Loucy (cell line): ENCODE data around the gene PHC1.
"Not testable (repeated sequence)": the region's sequence is repeated elsewhere in the genome, so short reads cannot be mapped to it uniquely, and the experiment has no call there.

Experiments
- H2AFZ ChIP-seq: fragments of 200-600 bp; sonication (generic); 2 replicates; pipeline ENCODE4 v1.6.0; 2016; ENCODE audit warnings: antibody characterized with exemption, mild to moderate bottlenecking, low read length, moderate library complexity
- H3F3A ChIP-seq: fragments of 200-600 bp; 2 replicates; pipeline ENCODE4 v1.6.0; 2016; ENCODE audit warnings: antibody characterized with exemption, low read depth, mild to moderate bottlenecking
- H3K27me3 ChIP-seq: fragments of 200-600 bp; sonication (generic); 2 replicates; pipeline ENCODE4 v1.6.1; 2014; ENCODE audit warnings: low read length, mild to moderate bottlenecking; ENCODE audit not compliant: insufficient read depth, poor library complexity, severe bottlenecking
- H3K36me3 ChIP-seq: fragments of 200-600 bp; sonication (generic); 2 replicates; pipeline ENCODE4 v1.6.1; 2016; ENCODE audit warnings: low read length; ENCODE audit not compliant: insufficient read depth
- H3K4me1 ChIP-seq: fragments of 200-600 bp; sonication (generic); 2 replicates; pipeline ENCODE4 v1.5.1; 2014; ENCODE audit warnings: low read length, mild to moderate bottlenecking; ENCODE audit not compliant: insufficient read depth, poor library complexity, severe bottlenecking
- H3K4me2 ChIP-seq: fragments of 200-600 bp; sonication (generic); 2 replicates; pipeline ENCODE4 v1.6.0; 2014; ENCODE audit warnings: antibody characterized with exemption, low read length, low read depth, mild to moderate bottlenecking; ENCODE audit not compliant: poor library complexity, severe bottlenecking
- H3K4me3 ChIP-seq: fragments of 200-600 bp; sonication (generic); 2 replicates; pipeline ENCODE4 v1.5.1; 2014; ENCODE audit warnings: low read length, mild to moderate bottlenecking, mixed read lengths; ENCODE audit not compliant: poor library complexity, severe bottlenecking
- H3K79me2 ChIP-seq: fragments of 200-600 bp; sonication (generic); 2 replicates; pipeline ENCODE4 v1.6.1; 2014; ENCODE audit warnings: low read length; ENCODE audit not compliant: insufficient read depth
- H3K9ac ChIP-seq: fragments of 200-600 bp; sonication (generic); 2 replicates; pipeline ENCODE4 v1.6.0; 2014; ENCODE audit warnings: mild to moderate bottlenecking, low read depth, low read length, moderate library complexity; ENCODE audit not compliant: poor library complexity, severe bottlenecking
- H3K9me2 ChIP-seq: fragments of 200-600 bp; sonication (generic); replicated peaks from 2 replicates; pipeline ENCODE4 v1.6.1; 2016; ENCODE audit warnings: low read depth, low read length, mixed read lengths
- H3K9me3 ChIP-seq: fragments of 200-600 bp; sonication (generic); 2 replicates; pipeline ENCODE4 v1.6.1; 2014; ENCODE audit warnings: mild to moderate bottlenecking, antibody characterized with exemption, low read length, low read depth; ENCODE audit not compliant: insufficient read depth
- H4K20me1 ChIP-seq: fragments of 200-600 bp; sonication (generic); 2 replicates; pipeline ENCODE4 v1.6.0; 2014; ENCODE audit warnings: antibody characterized with exemption, low read length, mild to moderate bottlenecking; ENCODE audit not compliant: insufficient read depth, poor library complexity, severe bottlenecking
- CTCF ChIP-seq: fragments of 200-600 bp; sonication (generic); conservative IDR thresholded peaks from 2 replicates; pipeline ENCODE4 v1.5.1; 2014; ENCODE audit warnings: mild to moderate bottlenecking, antibody characterized with exemption, low read length
- EZH2phosphoT487 ChIP-seq: fragments of 200-600 bp; IDR thresholded peaks from 2 replicates; pipeline ENCODE4 v1.6.1; 2018; ENCODE audit warnings: antibody characterized with exemption, mild to moderate bottlenecking, moderate library complexity, borderline replicate concordance

Gene PHC1

GRCh38 chr12:8894986-8895385 lies 19.3 kb upstream of the PHC1 start:
- Histone ChIP-seq H3K9me3 (no peaks in the 10 kb centered on the region), H3K79me2 (no peaks in the 10 kb centered on the region)

GRCh38 chr12:8897081-8897480 lies 17.2 kb upstream of the PHC1 start:
- no peak overlapping the region for H3K4me2 ChIP-seq
- H3F3A ChIP-seq: no peaks in the 10 kb centered on the region
- H4K20me1 ChIP-seq: no peaks in the 10 kb centered on the region
- H3K79me2 ChIP-seq: no peaks in the 10 kb centered on the region
- H3K27me3 ChIP-seq: no peaks in the 10 kb centered on the region
- H3K9me2 ChIP-seq: no peaks in the 10 kb centered on the region
- TF ChIP-seq CTCF (no peak), EZH2phosphoT487 (no peak)
- peaks cover 9% of the 10 kb centered on the region for H3K4me1 ChIP-seq
- no peak overlapping the region for H3K9ac ChIP-seq
- no peaks in the 10 kb centered on the region for H3K36me3 ChIP-seq
- no peak overlapping the region for H3K4me3 ChIP-seq
- no peak overlapping the region for H2AFZ ChIP-seq
- no peaks in the 10 kb centered on the region for H3K9me3 ChIP-seq

More at GRCh38 chr12:8894986-8895385, 19.3 kb upstream of the PHC1 start:
- Histone ChIP-seq H3K27me3 (no peaks in the 10 kb centered on the region), H3K9me2 (no peaks in the 10 kb centered on the region), H3K36me3 (no peaks in the 10 kb centered on the region), H3K4me1 (peaks cover 9% of the 10 kb centered on the region), H2AFZ (0 out of 2 replicates have a peak overlapping the region, but pooled peaks have one; percentile 49), H4K20me1 (no peaks in the 10 kb centered on the region), H3K4me2 (no peak overlapping the region), H3K4me3 (no peak overlapping the region), H3K9ac (no peak overlapping the region), H3F3A (no peaks in the 10 kb centered on the region)
- no peak for TF ChIP-seq CTCF
- no peak for TF ChIP-seq EZH2phosphoT487

GRCh38 chr12:8899830-8900229 lies 14.5 kb upstream of the PHC1 start:
- H3K9me2 ChIP-seq: no peaks in the 10 kb centered on the region
- no peaks in the 10 kb centered on the region for H3K36me3 ChIP-seq
- H3K27me3 ChIP-seq: no peaks in the 10 kb centered on the region
- no peak overlapping the region for H3K9ac ChIP-seq
- H3K4me3 ChIP-seq: no peak overlapping the region
- peaks cover 4% of the 10 kb centered on the region for H3K4me1 ChIP-seq
- H2AFZ ChIP-seq: no peak overlapping the region
- H3F3A ChIP-seq: no peaks in the 10 kb centered on the region
- H3K9me3 ChIP-seq: no peaks in the 10 kb centered on the region
- no peak overlapping the region for H3K4me2 ChIP-seq
- no peaks in the 10 kb centered on the region for H4K20me1 ChIP-seq
- no peaks in the 10 kb centered on the region for H3K79me2 ChIP-seq
- TF ChIP-seq EZH2phosphoT487 (no peak), CTCF (no peak)

- H3F3A ChIP-seq, H3K36me3 ChIP-seq, H3K27me3 ChIP-seq, H3K4me3 ChIP-seq, H3K4me2 ChIP-seq, H3K9me3 ChIP-seq, H3K4me1 ChIP-seq, H3K9ac ChIP-seq, H3K9me2 ChIP-seq, H2AFZ ChIP-seq, H3K79me2 ChIP-seq, H4K20me1 ChIP-seq: not testable (repeated sequence)
Observed at GRCh38 chr12:8902703-8903102, 11.6 kb upstream of the PHC1 start.
